ENCODE results near the gene MICAL2. TPM values are rescaled to one million over a fixed set of nuclear protein-coding genes. Genes with fewer than 3 reads are reported as not detected.

The MICAL2 gene
- total and polyA plus RNA-seq, 2 of the 8 experiments (the other 6 are each of a cell fraction or from before 2014, with no cell fraction given): 1.3 to 4.1 TPM

- 81% methylated on average over 6 of the region's 6 CpGs; no CpG with 5 or more reads in 1 of the 2 experiments for WGBS, 2 experiments (ENCODE audit: extremely low coverage in 1 of 2, insufficient coverage in 1 of 2, insufficient read length in 1 of 2, insufficient replicate concordance in 2 of 2, low coverage in 1 of 2, low lambda C conversion rate in 2 of 2, missing lambda C conversion rate in 1 of 2)
- Histone ChIP-seq H4K91ac (replicated peaks; ENCODE audit: insufficient read length, low read length) (no peak overlapping the region), H2AK5ac (ENCODE audit: low read depth, low read length) (no peak overlapping the region), H3K14ac (ENCODE audit: insufficient read length) (no peak overlapping the region), H3K23ac (ENCODE audit: insufficient read length) (no peak overlapping the region), H3K79me2 (ENCODE audit: control insufficient read depth in 1 of 2, insufficient read depth in 2 of 2, low read length in 2 of 2) (no peaks in the 10 kb centered on the region), H3K18ac (ENCODE audit: extremely low read depth, low read length) (no peak overlapping the region), H3K9ac (replicated peaks in 1 of 4; ENCODE audit: extremely low read depth in 1 of 4, low read depth in 3 of 4, low read length in 3 of 4) (no peak overlapping the region), H2BK120ac (replicated peaks; ENCODE audit: low read depth, low read length) (no peak overlapping the region), H4K20me1 (replicated peaks in 1 of 2; ENCODE audit: control insufficient read depth in 1 of 2, insufficient read depth in 2 of 2, low read length in 2 of 2) (no peaks in the 10 kb centered on the region), H3K27me3 (replicated peaks in 1 of 4; ENCODE audit: control insufficient read depth in 3 of 4, extremely low read depth in 1 of 4, insufficient read depth in 3 of 4, low read length in 3 of 4) (no peaks in the 10 kb centered on the region; a peak in 1 of 7 replicates), H3K4me2 (ENCODE audit: insufficient read depth in 1 of 2, low read depth in 2 of 2, low read length in 2 of 2) (no peak overlapping the region), H2BK5ac (ENCODE audit: low read depth, low read length) (no peak overlapping the region), H3K9me3 (ENCODE audit: insufficient read depth in 2 of 2, low read depth in 1 of 2, low read length in 1 of 2) (no peaks in the 10 kb centered on the region), H3K27ac (ENCODE audit: low read depth, low read length) (no peak overlapping the region), H3K36me3 (ENCODE audit: control insufficient read depth in 2 of 4, insufficient read depth in 4 of 4, low read length in 3 of 4) (no peaks in the 10 kb centered on the region), H4K5ac (ENCODE audit: insufficient read length, low read depth, low read length) (no peak overlapping the region), H3K4me3 (ENCODE audit: extremely low read depth in 1 of 4, insufficient read depth in 2 of 4, low read depth in 3 of 4, low read length in 4 of 4) (no peak overlapping the region), H3K4me1 (replicated peaks in 1 of 4; ENCODE audit: control insufficient read depth in 3 of 4, insufficient read depth in 4 of 4, low read length in 3 of 4) (no peaks in the 10 kb centered on the region), H3K4ac (replicated peaks; ENCODE audit: insufficient read length, low read depth, low read length) (no peak overlapping the region), H4K8ac (ENCODE audit: extremely low read depth, insufficient read depth, low read length) (no peak overlapping the region), H2BK15ac (ENCODE audit: low read length) (no peak overlapping the region), H2BK20ac (ENCODE audit: low read length) (no peak overlapping the region), H3K79me1 (ENCODE audit: low read depth, low read length) (no peaks in the 10 kb centered on the region), H3K23me2 (ENCODE audit: low read depth, low read length) (no peaks in the 10 kb centered on the region), H2AFZ (ENCODE audit: low read length) (no peak overlapping the region), H2BK12ac (ENCODE audit: low read depth, low read length) (no peak overlapping the region), H3K56ac (replicated peaks; ENCODE audit: insufficient read length, low read depth, low read length) (no peak overlapping the region)
- CTCF ChIA-PET (ENCODE audit: partially characterized antibody): interaction anchor here (2.0 kb wide), 1 partner anchor 28 kb away, joined by 5 read pairs; no protein-coding TSS in a partner anchor
- no peak for FAIRE-seq
- POLR2A ChIA-PET (ENCODE audit: partially characterized antibody): no interaction called here
- no peak for DNase-seq (ENCODE audit: low read depth in 1 of 2, low spot score in 2 of 2)
- TF ChIP-seq SP4 (IDR thresholded peaks at IDR 0.05; ENCODE audit: low read length) (no peak), KDM4A (IDR thresholded peaks at IDR 0.05; ENCODE audit: low read depth, low read length, severe bottlenecking) (no peak), SP2 (IDR thresholded peaks at IDR 0.05; ENCODE audit: low read length) (no peak), ASH2L (IDR thresholded peaks at IDR 0.05; ENCODE audit: low read length) (no peak), SIX5 (IDR thresholded peaks at IDR 0.05; ENCODE audit: low read depth, low read length) (no peak), TCF12 (IDR thresholded peaks at IDR 0.05; ENCODE audit: low read depth, low read length) (no peak), HDAC6 (IDR thresholded peaks at IDR 0.05; ENCODE audit: low read depth, low read length) (no peak), NANOG (IDR thresholded peaks at IDR 0.05; ENCODE audit: insufficient read depth, low read depth, low read length, poor library complexity, severe bottlenecking) (no peak), CTCF (IDR thresholded peaks at IDR 0.05; ENCODE audit: control extremely low read depth in 1 of 3, insufficient read depth in 1 of 3, low read depth in 1 of 3, low read length in 3 of 3) (no peak)
Observed at GRCh38 chr11:12149672-12150225, 39.4 kb downstream of the MICAL2 start.

Data from H1 (cell line).